NCI-H1417 treated with DMSO at 0.1 percent for 48 hours (cell line): ENCODE results near the gene ACER3.
"Not testable (repeated sequence)": the region's sequence is repeated elsewhere in the genome, so short reads cannot be mapped to it uniquely, and the experiment has no call there.

Source experiments
- DNase-seq: peaks from one replicate; lab custom pipeline; 2025; lab: John Stamatoyannopoulos, UW

The ACER3 gene

DNA sequence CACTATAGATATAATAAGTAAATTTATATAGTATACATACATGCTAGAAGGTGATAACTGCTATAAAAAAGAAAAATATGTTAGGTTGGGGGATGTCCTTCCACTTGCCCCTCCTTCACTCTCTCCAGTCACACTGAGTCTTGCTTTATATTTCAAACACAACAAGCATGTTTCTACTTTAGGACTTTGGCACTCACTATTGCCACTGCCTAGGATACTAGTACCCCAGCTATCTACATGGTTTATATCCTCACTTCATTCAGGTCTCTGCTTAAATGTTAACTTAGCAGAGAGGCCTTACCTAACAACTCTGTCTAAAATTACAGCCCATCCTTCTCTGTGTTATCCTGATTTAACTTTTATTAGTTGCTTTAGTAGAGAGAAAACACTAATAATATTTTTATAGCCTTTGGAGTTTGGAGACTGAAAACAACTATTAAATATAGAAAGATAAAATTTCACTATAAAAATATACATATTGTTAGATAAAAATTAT is 134.4 kb downstream of the ACER3 start:
- DNase-seq, result no peak

GRCh38 chr11:76997512-76997911 is 136.8 kb downstream of the ACER3 start:
- DNase-seq, result no peak

GRCh38 chr11:76999597-76999996 is 138.9 kb downstream of the ACER3 start:
- no peak for DNase-seq

- no peak for DNase-seq
Observed at GRCh38 chr11:77001613-77002012, 140.9 kb downstream of the ACER3 start.

GRCh38 chr11:77002776-77003175 is 142.1 kb downstream of the ACER3 start:
- DNase-seq, result no peak

- no peak for DNase-seq
Observed at GRCh38 chr11:77003963-77004362, 143.2 kb downstream of the ACER3 start.

GRCh38 chr11:77009533-77010160 is 148.9 kb downstream of the ACER3 start:
- no peak for DNase-seq

DNA sequence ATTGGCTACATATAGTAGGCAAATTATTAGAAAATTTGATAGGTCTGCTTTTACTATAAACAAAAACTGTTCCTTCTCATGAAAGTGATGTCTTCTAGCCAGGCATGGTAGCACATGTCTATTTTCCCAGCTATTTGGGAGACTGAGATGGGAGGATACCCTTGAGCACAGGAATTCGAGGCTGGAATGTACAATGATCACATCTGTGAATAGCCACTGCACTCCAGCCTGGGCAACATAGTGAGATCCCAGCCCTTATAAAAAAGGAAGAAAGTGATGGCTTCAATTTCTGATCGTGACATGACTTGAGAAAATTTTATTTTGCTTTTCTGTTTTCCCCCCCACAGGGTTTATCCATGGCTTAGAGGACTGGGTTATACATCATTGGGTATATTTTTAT is 154.0 kb downstream of the ACER3 start:
- DNase-seq, result no peak

DNA sequence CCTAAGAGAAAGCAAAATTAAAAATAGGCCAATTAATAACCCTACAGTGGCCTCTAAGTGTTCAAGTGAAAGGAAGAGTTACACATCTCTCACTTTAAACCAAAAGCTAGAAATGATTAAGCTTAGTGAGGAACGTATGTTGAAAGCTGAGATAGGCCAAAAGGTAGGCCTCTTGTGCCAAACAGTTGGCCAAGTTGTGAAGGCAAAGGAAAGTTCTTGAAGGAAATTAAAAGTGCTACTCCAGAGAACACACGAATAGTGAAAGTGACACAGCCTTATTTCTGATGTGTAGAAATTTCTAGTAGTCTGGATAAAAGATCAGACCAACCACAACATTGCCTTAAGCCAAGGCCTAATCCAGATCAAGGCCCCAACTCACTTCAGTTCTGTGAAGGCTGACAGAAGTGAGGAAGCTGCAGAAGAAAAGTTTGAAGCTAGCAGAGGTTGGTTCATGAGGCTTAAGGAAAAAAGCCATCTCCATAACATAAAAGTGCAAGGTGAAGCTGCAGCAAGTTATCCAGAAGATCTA is 157.7 kb downstream of the ACER3 start:
- DNase-seq, result not testable (repeated sequence)

GRCh38 chr11:77019976-77020595 is 159.4 kb downstream of the ACER3 start:
- DNase-seq, result no peak

- DNase-seq, result no peak
Observed at GRCh38 chr11:77020734-77021133, 160.0 kb downstream of the ACER3 start.

GRCh38 chr11:77024745-77025144 is 164.0 kb downstream of the ACER3 start:
- DNase-seq, result no peak

- no peak for DNase-seq
Observed at GRCh38 chr11:77026221-77026620, 165.5 kb downstream of the ACER3 start.

GRCh38 chr11:77026743-77027142 is 166.0 kb downstream of the ACER3 start:
- DNase-seq, result no peak

DNA sequence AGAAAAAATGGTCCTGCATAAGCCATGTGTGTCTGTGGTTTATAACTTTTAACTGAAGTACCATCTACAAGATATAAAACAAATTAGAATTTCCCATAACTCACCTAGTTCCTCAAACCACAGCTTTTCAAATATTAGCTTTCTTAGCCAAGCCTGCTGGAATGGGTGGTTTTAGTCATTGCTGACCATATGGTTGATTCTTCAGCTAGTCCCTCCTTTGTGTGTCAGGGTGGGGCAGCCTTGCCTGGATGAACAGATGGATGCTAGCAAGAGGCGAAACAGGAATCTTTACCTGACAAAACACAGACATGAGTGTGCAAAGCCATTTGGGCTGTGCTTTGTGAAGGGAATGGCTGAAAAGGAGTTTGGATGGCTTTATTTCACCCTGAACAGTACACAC is 166.6 kb downstream of the ACER3 start:
- no peak for DNase-seq

DNA sequence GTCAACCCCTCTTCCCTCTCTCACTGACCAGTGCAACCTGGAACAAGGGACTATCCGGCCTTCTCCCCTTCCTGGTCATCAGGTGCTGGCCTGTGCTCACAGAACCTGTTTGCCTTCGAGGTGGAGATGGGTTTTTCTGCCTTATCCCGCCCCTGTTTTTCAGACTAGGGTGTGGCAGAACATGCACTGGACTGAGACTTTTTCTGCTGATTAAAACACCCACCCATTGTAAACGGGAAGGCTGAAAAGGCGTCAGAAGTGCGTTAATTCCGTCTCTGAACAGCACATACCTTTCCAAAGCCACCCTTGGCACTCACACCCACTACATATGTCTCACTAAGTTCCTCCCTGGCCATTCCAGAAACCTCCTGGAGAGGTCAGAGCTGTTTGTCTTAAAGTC is 169.1 kb downstream of the ACER3 start:
- no peak for DNase-seq

GRCh38 chr11:77030834-77031414 is 170.2 kb downstream of the ACER3 start:
- DNase-seq, result no peak

GRCh38 chr11:77031599-77031998 is 170.9 kb downstream of the ACER3 start:
- DNase-seq, result no peak

DNA sequence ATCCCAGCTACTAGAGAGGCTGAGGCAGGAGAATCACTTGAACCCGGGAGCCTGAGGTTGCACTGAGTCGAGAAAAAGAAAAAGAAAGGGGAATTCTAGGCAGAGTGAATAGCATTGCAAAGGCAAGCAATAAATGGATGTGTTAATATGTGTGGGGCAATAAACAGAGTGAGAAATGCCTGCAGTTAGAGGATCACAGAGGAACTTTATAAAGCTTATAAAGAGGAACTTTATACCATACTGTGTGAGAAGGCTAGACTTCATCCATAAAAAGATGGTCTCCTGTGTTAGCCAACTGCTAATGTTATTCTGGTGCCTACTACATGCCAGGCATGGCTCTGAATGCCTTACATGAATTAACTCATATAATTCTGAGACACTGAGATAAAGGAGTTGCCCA is 174.3 kb downstream of the ACER3 start:
- no peak for DNase-seq

DNA sequence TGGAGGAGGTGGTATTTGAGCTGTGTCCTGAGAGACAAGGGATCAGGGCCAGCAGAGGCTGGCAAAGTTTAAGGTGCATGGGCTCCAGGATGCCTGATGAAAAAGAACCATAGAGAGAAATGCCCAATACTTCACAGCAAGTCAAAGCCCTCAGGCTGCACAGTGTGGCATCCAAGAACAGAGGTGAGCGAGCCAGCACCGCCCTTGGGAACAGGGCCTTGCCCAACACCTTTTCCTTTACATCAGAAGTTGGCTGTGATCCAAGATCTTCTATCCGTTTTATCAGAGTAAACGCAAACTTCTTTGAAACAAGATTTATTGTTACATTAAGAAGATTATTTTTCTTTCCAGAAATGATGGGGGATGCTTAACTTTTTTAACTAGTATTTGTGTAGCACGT is 174.9 kb downstream of the ACER3 start:
- DNase-seq, result no peak

DNA sequence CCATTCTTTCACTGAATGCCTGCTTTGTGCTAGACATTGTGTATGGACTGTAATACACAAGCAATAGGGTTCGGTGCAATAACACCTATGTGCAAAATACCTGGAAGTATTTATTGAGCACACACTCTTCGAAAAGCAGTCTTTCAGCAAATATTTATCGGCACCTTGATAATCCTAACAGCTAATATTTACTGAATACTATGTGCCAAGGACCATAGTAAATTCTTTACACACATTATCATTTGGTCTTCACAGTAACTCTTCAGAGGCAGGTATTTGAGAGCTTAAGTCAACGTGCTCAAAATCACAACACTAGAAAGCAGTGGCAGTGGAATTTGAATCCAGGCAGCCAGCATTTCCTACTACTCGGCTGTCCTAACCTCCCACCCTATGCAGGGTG is 175.7 kb downstream of the ACER3 start:
- DNase-seq, result no peak

GRCh38 chr11:77037057-77037456 is 176.3 kb downstream of the ACER3 start:
- no peak for DNase-seq
